IMR-90 (cell line): ENCODE data around the gene ARPC5L. TPM values are rescaled to one million over a fixed set of nuclear protein-coding genes. Genes with fewer than 3 reads are reported as not detected.

ENCODE experiments used
- ATAC-seq: fragments of 200-7000 bp; cut with Tn5 transposase; 2 replicates; pipeline ENCODE4 v1.9.1; 2020; ENCODE audit warnings: low read depth, mild to moderate bottlenecking, moderate library complexity
- BruUV-seq: library from RNA; stranded (reverse); fragments of 400-500 nt; replicated peaks from 2 replicates; lab custom pipeline; 2021; lab: Mats Ljungman, UMichigan
- CTCF ChIA-PET: fragments of 300-600 bp; formaldehyde crosslinking; extraction: SDS; loops from one replicate; lab custom pipeline; 2021; ENCODE audit warnings: antibody characterized with exemption; lab: Yijun Ruan, JAX
- POLR2A ChIA-PET: fragments of 300-600 bp; sonication (Branson Sonifier 250); formaldehyde crosslinking; loops from one replicate; lab custom pipeline; 2022; ENCODE audit warnings: antibody characterized with exemption; ENCODE audit not compliant: unreplicated experiment; lab: Charles Lee
- DNase-seq: peaks from one replicate; pipeline ENCODE4 v3.0.0; 2013
- H2AFZ ChIP-seq: replicated peaks from 2 replicates; pipeline ENCODE3; 2013; ENCODE audit warnings: low read length, mild to moderate bottlenecking; ENCODE audit not compliant: poor library complexity
- H2AK5ac ChIP-seq: 2 replicates; pipeline ENCODE4 v1.6.1; 2013; ENCODE audit warnings: low read depth, low read length, inconsistent platforms
- H2AK9ac ChIP-seq: replicated peaks from 2 replicates; pipeline ENCODE3; 2013; ENCODE audit warnings: mild to moderate bottlenecking, low read depth, low read length, moderate library complexity; ENCODE audit not compliant: poor library complexity
- H2BK120ac ChIP-seq: 2 replicates; pipeline ENCODE4 v1.6.1; 2013; ENCODE audit warnings: low read depth, low read length, inconsistent platforms
- H2BK15ac ChIP-seq: 3 replicates; pipeline ENCODE4 v1.6.1; 2013; ENCODE audit warnings: low read depth, low read length, inconsistent platforms
- H2BK20ac ChIP-seq: 2 replicates; pipeline ENCODE4 v1.6.1; 2013; ENCODE audit warnings: low read depth, mild to moderate bottlenecking, inconsistent platforms, low read length, moderate library complexity
- H2BK5ac ChIP-seq: 2 replicates; pipeline ENCODE4 v1.6.1; 2013; ENCODE audit warnings: mild to moderate bottlenecking, low read depth, low read length, inconsistent platforms; ENCODE audit not compliant: poor library complexity, severe bottlenecking
- H3K14ac ChIP-seq: replicated peaks from 2 replicates; pipeline ENCODE4 v1.6.1; 2013; ENCODE audit warnings: low read depth, low read length, inconsistent platforms
- H3K18ac ChIP-seq: 2 replicates; pipeline ENCODE4 v1.6.1; 2013; ENCODE audit warnings: low read depth, low read length, control low read depth
- H3K23ac ChIP-seq: 2 replicates; pipeline ENCODE4 v1.6.1; 2013; ENCODE audit warnings: low read depth, low read length, inconsistent platforms
- H3K27ac ChIP-seq: 2 replicates; pipeline ENCODE4 v1.5.1; 2013; ENCODE audit warnings: mild to moderate bottlenecking, control low read depth, low read length; ENCODE audit not compliant: insufficient read depth
- H3K27me3 ChIP-seq: 2 replicates; pipeline ENCODE4 v1.6.1; 2013; ENCODE audit warnings: low read length; ENCODE audit not compliant: control insufficient read depth, insufficient read depth
- H3K36me3 ChIP-seq: 2 replicates; pipeline ENCODE4 v1.6.1; 2013; ENCODE audit warnings: low read length, mixed read lengths; ENCODE audit not compliant: control insufficient read depth, insufficient read depth
- H3K4ac ChIP-seq: 2 replicates; pipeline ENCODE4 v1.6.1; 2013; ENCODE audit warnings: low read depth, low read length, inconsistent platforms
- H3K4me1 ChIP-seq: 2 replicates; pipeline ENCODE4 v1.6.1; 2013; ENCODE audit warnings: low read length, mixed read lengths; ENCODE audit not compliant: control insufficient read depth, insufficient read depth
- H3K4me2 ChIP-seq: 2 replicates; pipeline ENCODE4 v1.6.1; 2013; ENCODE audit warnings: low read depth, mild to moderate bottlenecking, control low read depth, low read length, moderate library complexity
- H3K4me3 ChIP-seq: 2 replicates; pipeline ENCODE4 v1.5.1; 2013; ENCODE audit warnings: low read depth, mild to moderate bottlenecking, control low read depth, low read length, moderate library complexity; ENCODE audit not compliant: insufficient read depth
- H3K56ac ChIP-seq: 2 replicates; pipeline ENCODE4 v1.6.1; 2013; ENCODE audit warnings: low read length, inconsistent platforms; ENCODE audit not compliant: insufficient read depth; ENCODE audit errors: extremely low read depth
- H3K79me1 ChIP-seq, 2 experiments: 2 replicates each; pipeline ENCODE4 v1.6.1; 2013; ENCODE audit warnings: low read length in 2 of 2, inconsistent platforms in 1 of 2, low read depth in 1 of 2
- H3K9ac ChIP-seq: 2 replicates; pipeline ENCODE4 v1.6.1; 2013; ENCODE audit warnings: low read depth, low read length, control low read depth
- H3K9me1 ChIP-seq: 2 replicates; pipeline ENCODE4 v1.6.1; 2013; ENCODE audit warnings: low read length, inconsistent platforms; ENCODE audit not compliant: insufficient read depth
- H3K9me3 ChIP-seq: 2 replicates; pipeline ENCODE4 v1.6.1; 2013; ENCODE audit warnings: low read length; ENCODE audit not compliant: control insufficient read depth, insufficient read depth
- H4K20me1 ChIP-seq: 2 replicates; pipeline ENCODE4 v1.6.1; 2013; ENCODE audit warnings: low read length, inconsistent platforms; ENCODE audit not compliant: insufficient read depth
- H4K5ac ChIP-seq: 2 replicates; pipeline ENCODE4 v1.6.1; 2013; ENCODE audit warnings: mild to moderate bottlenecking, low read depth, low read length, control low read depth
- H4K8ac ChIP-seq, 2 experiments: 2 replicates each; pipeline ENCODE4 v1.6.1; 2013; ENCODE audit warnings: low read depth in 2 of 2, low read length in 2 of 2, control low read depth in 1 of 2, inconsistent platforms in 1 of 2
- H4K91ac ChIP-seq: 2 replicates; pipeline ENCODE4 v1.6.1; 2013; ENCODE audit warnings: low read depth, low read length, inconsistent platforms; ENCODE audit not compliant: insufficient read depth
- CEBPB ChIP-seq: IDR thresholded peaks from 2 replicates; pipeline ENCODE4 v1.6.1; 2012; ENCODE audit warnings: low read depth, low read length, improper control_type of control experiment
- FOS ChIP-seq: fragments of 150-350 bp; IDR thresholded peaks from 2 replicates; pipeline ENCODE4 v1.6.1; 2016; ENCODE audit warnings: low read depth, low read length
- MAFK ChIP-seq: IDR thresholded peaks from 2 replicates; pipeline ENCODE4 v1.6.1; 2012; ENCODE audit warnings: low read depth, low read length, improper control_type of control experiment
- MXI1 ChIP-seq: IDR thresholded peaks from 2 replicates; pipeline ENCODE4 v1.6.1; 2012; ENCODE audit warnings: low read depth, mild to moderate bottlenecking, low read length, moderate library complexity, borderline replicate concordance
- NFE2L2 ChIP-seq: fragments of 150-350 bp; IDR thresholded peaks from 2 replicates; pipeline ENCODE4 v1.6.1; 2016; ENCODE audit warnings: low read depth, mild to moderate bottlenecking, low read length
- POLR2A ChIP-seq: IDR thresholded peaks from 2 replicates; pipeline ENCODE4 v1.6.1; 2012; ENCODE audit warnings: mild to moderate bottlenecking, low read depth, low read length
- RCOR1 ChIP-seq: IDR thresholded peaks from 2 replicates; pipeline ENCODE4 v1.6.1; 2012; ENCODE audit warnings: mild to moderate bottlenecking, low read length, improper control_type of control experiment; ENCODE audit not compliant: insufficient replicate concordance
- RFX5 ChIP-seq: IDR thresholded peaks from 2 replicates; pipeline ENCODE4 v1.8.0; 2012; ENCODE audit warnings: low read depth, mild to moderate bottlenecking, low read length, moderate library complexity
- SMC3 ChIP-seq: fragments of 150-350 bp; IDR thresholded peaks from 2 replicates; pipeline ENCODE4 v1.6.1; 2016; ENCODE audit warnings: low read depth, mild to moderate bottlenecking, antibody characterized with exemption, low read length, moderate library complexity
- WGBS, 2 experiments: methylation state at CpG; one replicate each; pipeline versions ENCODE4 v1.1.5 to v1.1.7; 2013; ENCODE audit warnings: missing lambda C conversion rate in 2 of 2; ENCODE audit not compliant: insufficient read length in 1 of 2; ENCODE audit errors: extremely low coverage in 2 of 2; 5-methylcytosine and 5-hydroxymethylcytosine counted together
- dilution Hi-C: fragments of 300-500 bp; cut with HindIII; formaldehyde crosslinking; loops from one replicate; pipeline ENCODE4 v1.14.3; 2018; ENCODE audit warnings: low sequenced_read_pairs; ENCODE audit not compliant: unreplicated experiment
- in situ Hi-C: fragments of 300-500 bp; cut with MboI; formaldehyde crosslinking; loops from 3 replicates; pipeline ENCODE4 v1.14.3; 2019; ENCODE audit warnings: low sequenced_read_pairs, inconsistent platforms, mixed read lengths
- intact Hi-C: fragments of 100-400 bp; cut with micrococcal nuclease; formaldehyde crosslinking; loops from 2 replicates; pipeline ENCODE4 v1.10.0; 2022
- polyA plus RNA-seq, 3 experiments: library from polyadenylated mRNA; depleted of rRNA; stranded (reverse); fragments of >200 nt; gene quantifications; 2 replicates each; pipeline ENCODE4 v1.2.3, GENCODE V29; 2012; ENCODE audit warnings: low replicate concordance in 1 of 3
- total RNA-seq: library from RNA; depleted of rRNA; stranded (reverse); fragments of >200 nt; gene quantifications from 2 replicates; pipeline ENCODE4 v1.2.3, GENCODE V29; 2012
- TF ChIP-seq, protein P1 (sequence below): fragments of 150-350 bp; IDR thresholded peaks from 2 replicates; pipeline ENCODE4 v1.6.1; 2017; ENCODE audit warnings: mild to moderate bottlenecking, antibody characterized with exemption, low read length, low read depth
- TF ChIP-seq, protein P2 (sequence below): fragments of 150-350 bp; IDR thresholded peaks from 2 replicates; pipeline ENCODE4 v1.6.1; 2016; ENCODE audit warnings: low read depth, mild to moderate bottlenecking, low read length, moderate library complexity, borderline replicate concordance
- TF ChIP-seq, protein P3 (sequence below): conservative IDR thresholded peaks from 2 replicates; pipeline ENCODE4 v1.5.1; 2012; ENCODE audit warnings: mild to moderate bottlenecking, low read depth, low read length, improper control_type of control experiment

Gene ARPC5L
- total and polyA plus RNA-seq, 2 of the 4 experiments (the other 2 are of a cell fraction) = 11.1 to 53.8 TPM

DNA sequence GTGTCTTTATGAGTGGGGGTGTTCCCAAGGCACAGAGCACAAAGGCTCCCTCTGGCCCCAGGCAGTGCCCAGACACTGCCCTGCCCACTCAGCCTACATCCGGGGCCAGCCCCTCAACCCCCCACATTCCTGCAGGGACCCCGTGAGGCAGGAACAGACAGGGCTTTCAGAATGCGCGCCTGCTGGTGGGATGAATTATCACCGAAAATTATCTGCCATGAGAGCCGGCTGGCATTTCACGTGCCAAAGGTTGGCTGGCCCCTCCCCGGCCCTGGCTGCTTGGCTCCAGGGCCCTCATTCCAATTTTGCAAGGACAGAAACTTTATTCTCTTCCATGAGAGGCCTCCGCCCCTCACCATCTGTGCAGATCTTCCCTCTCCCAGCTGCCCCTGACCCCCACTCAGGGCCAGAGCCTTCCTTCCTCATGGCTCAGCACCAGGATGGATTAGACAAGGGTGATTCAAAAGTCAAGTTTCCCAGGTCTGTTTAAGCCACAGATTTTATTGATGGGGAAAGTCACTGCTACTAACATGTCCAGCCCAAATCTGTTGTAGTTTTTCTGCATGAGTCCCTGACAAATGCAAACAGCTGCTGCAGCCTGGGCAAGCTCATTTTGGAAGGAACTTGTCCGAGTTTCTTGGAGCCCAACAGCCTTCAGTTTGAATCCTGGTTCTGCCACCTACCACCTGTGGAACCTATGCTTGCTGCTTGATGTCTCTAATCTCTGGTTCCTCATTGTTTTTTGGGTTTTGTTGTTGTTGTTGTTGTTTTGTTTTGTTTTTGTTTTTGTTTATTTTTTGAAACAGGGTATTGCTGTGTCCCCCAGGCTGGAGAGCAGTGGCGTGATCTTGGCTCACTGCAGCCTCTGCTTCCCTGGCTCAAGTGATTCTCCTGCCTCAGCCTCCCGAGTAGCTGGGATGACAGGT is 41.0 kb upstream of the ARPC5L start:
- Histone ChIP-seq H3K14ac (0 out of 2 replicates have a peak overlapping the region, but pooled peaks have one; percentile 29), H2AFZ (no peak overlapping the region), H3K9me3 (no peaks in the 10 kb centered on the region), H3K9me1 (peaks cover 9% of the 10 kb centered on the region; the same call in 1 of the 2 replicates), H2BK120ac (no peak overlapping the region), H3K27me3 (no peaks in the 10 kb centered on the region), H3K56ac (no peak overlapping the region), H3K9ac (no peak overlapping the region), H4K91ac (no peak overlapping the region), H2BK15ac (no peak overlapping the region; the same call in 2 of the 3 replicates), H4K5ac (no peak overlapping the region), H3K4me3 (no peak overlapping the region), H3K27ac (no peak overlapping the region), H2AK5ac (no peak overlapping the region), H2BK20ac (no peak overlapping the region), H3K23ac (no peak overlapping the region), H3K18ac (no peak overlapping the region), H4K20me1 (no peaks in the 10 kb centered on the region), H4K8ac (no peak overlapping the region), H2AK9ac (peak overlapping the region; percentile 22), H3K36me3 (no peaks in the 10 kb centered on the region), H3K4ac (no peak overlapping the region), H3K4me1 (peaks cover 8% of the 10 kb centered on the region), H3K79me1 (no peaks in the 10 kb centered on the region), H3K4me2 (no peak overlapping the region), H2BK5ac (no peak overlapping the region)
- ChIA-PET POLR2A (no interaction called here), CTCF (no interaction called here)
- DNase-seq (no peak), ATAC-seq (no peak)
- dilution Hi-C loops (no loop called here), intact Hi-C loops (no loop called here), in situ Hi-C loops (no loop called here)
- no TSS peak for BruUV-seq
- 42% methylated on average over 4 of the region's 12 CpGs; no CpG with 5 or more reads in 1 of the 2 experiments for WGBS, 2 experiments
- no peak for TF ChIP-seq MAFK
- TF ChIP-seq, protein P1, sequence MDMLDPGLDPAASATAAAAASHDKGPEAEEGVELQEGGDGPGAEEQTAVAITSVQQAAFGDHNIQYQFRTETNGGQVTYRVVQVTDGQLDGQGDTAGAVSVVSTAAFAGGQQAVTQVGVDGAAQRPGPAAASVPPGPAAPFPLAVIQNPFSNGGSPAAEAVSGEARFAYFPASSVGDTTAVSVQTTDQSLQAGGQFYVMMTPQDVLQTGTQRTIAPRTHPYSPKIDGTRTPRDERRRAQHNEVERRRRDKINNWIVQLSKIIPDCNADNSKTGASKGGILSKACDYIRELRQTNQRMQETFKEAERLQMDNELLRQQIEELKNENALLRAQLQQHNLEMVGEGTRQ = no peak
- TF ChIP-seq NFE2L2 = no peak
- no peak for TF ChIP-seq RCOR1
- TF ChIP-seq, protein P2, sequence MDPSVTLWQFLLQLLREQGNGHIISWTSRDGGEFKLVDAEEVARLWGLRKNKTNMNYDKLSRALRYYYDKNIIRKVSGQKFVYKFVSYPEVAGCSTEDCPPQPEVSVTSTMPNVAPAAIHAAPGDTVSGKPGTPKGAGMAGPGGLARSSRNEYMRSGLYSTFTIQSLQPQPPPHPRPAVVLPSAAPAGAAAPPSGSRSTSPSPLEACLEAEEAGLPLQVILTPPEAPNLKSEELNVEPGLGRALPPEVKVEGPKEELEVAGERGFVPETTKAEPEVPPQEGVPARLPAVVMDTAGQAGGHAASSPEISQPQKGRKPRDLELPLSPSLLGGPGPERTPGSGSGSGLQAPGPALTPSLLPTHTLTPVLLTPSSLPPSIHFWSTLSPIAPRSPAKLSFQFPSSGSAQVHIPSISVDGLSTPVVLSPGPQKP = no peak
- TF ChIP-seq SMC3 = no peak
- TF ChIP-seq, protein P3, sequence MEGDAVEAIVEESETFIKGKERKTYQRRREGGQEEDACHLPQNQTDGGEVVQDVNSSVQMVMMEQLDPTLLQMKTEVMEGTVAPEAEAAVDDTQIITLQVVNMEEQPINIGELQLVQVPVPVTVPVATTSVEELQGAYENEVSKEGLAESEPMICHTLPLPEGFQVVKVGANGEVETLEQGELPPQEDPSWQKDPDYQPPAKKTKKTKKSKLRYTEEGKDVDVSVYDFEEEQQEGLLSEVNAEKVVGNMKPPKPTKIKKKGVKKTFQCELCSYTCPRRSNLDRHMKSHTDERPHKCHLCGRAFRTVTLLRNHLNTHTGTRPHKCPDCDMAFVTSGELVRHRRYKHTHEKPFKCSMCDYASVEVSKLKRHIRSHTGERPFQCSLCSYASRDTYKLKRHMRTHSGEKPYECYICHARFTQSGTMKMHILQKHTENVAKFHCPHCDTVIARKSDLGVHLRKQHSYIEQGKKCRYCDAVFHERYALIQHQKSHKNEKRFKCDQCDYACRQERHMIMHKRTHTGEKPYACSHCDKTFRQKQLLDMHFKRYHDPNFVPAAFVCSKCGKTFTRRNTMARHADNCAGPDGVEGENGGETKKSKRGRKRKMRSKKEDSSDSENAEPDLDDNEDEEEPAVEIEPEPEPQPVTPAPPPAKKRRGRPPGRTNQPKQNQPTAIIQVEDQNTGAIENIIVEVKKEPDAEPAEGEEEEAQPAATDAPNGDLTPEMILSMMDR = no peak
- no peak for TF ChIP-seq RFX5
- TF ChIP-seq MXI1 = no peak
- TF ChIP-seq POLR2A = no peak
- TF ChIP-seq CEBPB = no peak
- no peak for TF ChIP-seq FOS
